ENCODE measurements around the gene AWAT2. TPM values are rescaled to one million over a fixed set of nuclear protein-coding genes. Genes with fewer than 3 reads are reported as not detected.

The AWAT2 gene
- total and polyA plus RNA-seq, 10 of the 15 experiments (the other 5 are each of a cell fraction or from before 2014, with no cell fraction given), result not detected

GRCh38 chrX:70088751-70089150 lies 39.0 kb upstream of the AWAT2 start:
- Histone ChIP-seq H3K9me3 (replicated peaks; ENCODE audit: control insufficient read depth, insufficient read depth, low read length) (no peaks in the 10 kb centered on the region), H3K79me2 (ENCODE audit: control insufficient read depth, insufficient read depth, low read length) (no peaks in the 10 kb centered on the region), H3K36me3 (ENCODE audit: control insufficient read depth in 2 of 2, insufficient read depth in 2 of 2, low read length in 1 of 2) (no peaks in the 10 kb centered on the region), H4K20me1 (ENCODE audit: control insufficient read depth, insufficient read depth) (no peaks in the 10 kb centered on the region), H3K27me3 (replicated peaks in 1 of 2; ENCODE audit: control insufficient read depth in 2 of 2, insufficient read depth in 2 of 2, low read length in 1 of 2) (no peaks in the 10 kb centered on the region), H3K27ac (ENCODE audit: control insufficient read depth, insufficient read depth) (no peak overlapping the region), H3K4me2 (ENCODE audit: control insufficient read depth, insufficient read depth) (no peak overlapping the region), H3K4me1 (ENCODE audit: control insufficient read depth, insufficient read depth, low read length) (no peaks in the 10 kb centered on the region), H3K9ac (ENCODE audit: control insufficient read depth, insufficient read depth, low read length) (no peak overlapping the region), H2AFZ (ENCODE audit: control insufficient read depth, low read depth, low read length) (no peak overlapping the region), H3K4me3 (no peak overlapping the region)
- FAIRE-seq (no peak), ATAC-seq (no peak), DNase-seq (ENCODE audit: low read depth, low spot score) (no peak)
- intact Hi-C loops (cut with micrococcal nuclease; ENCODE audit: unreplicated experiment), result no loop called here
- ChIA-PET SMC1A (ENCODE audit: uncharacterized antibody, unreplicated experiment) (no interaction called here), POLR2A (no interaction called here), CTCF (interaction anchor here (1.5 kb wide), 1 partner anchor 9 kb away, joined by 6 read pairs; no protein-coding TSS in a partner anchor), RAD21 (ENCODE audit: unreplicated experiment) (no interaction called here)
- BruUV-seq (replicated peaks), result no TSS peak
- in situ Hi-C loops (cut with MboI), result no loop called here
- TF ChIP-seq SMAD5 (IDR thresholded peaks at IDR 0.05; ENCODE audit: low read depth) (no peak), CBFB (IDR thresholded peaks at IDR 0.05; ENCODE audit: low read depth) (no peak), KAT2A (conservative IDR thresholded peaks at IDR 0.05; ENCODE audit: control insufficient read depth, low read depth, low read length) (no peak), EGR1 (IDR thresholded peaks at IDR 0.05; ENCODE audit: borderline replicate concordance in 1 of 2, low read depth in 2 of 2, low read length in 2 of 2) (no peak), PBX3 (IDR thresholded peaks at IDR 0.05; ENCODE audit: insufficient replicate concordance, low read depth, low read length) (no peak), MXI1 (IDR thresholded peaks at IDR 0.05; ENCODE audit: low read depth, low read length) (no peak), SP1 (IDR thresholded peaks at IDR 0.05; ENCODE audit: low read depth, low read length) (no peak), RFX5 (IDR thresholded peaks at IDR 0.05; ENCODE audit: low read depth, low read length) (no peak), IRF5 (IDR thresholded peaks at IDR 0.05; ENCODE audit: borderline replicate concordance) (no peak), TCF7 (IDR thresholded peaks at IDR 0.05; ENCODE audit: borderline replicate concordance) (no peak), MTA2 (IDR thresholded peaks at IDR 0.05; ENCODE audit: low read depth) (no peak)
